DMS114 treated with DMSO at 0.1 percent for 48 hours (cell line): ENCODE measurements around the gene KIRREL3.

Source experiments
- DNase-seq: peaks from one replicate; lab custom pipeline; 2025; ENCODE audit not compliant: unreplicated experiment; lab: John Stamatoyannopoulos, UW

KIRREL3 gene

GRCh38 chr11:126479178-126479930 lies 521.2 kb downstream of the KIRREL3 start:
- DNase-seq: no peak

- DNase-seq: no peak
Observed at GRCh38 chr11:126478466-126478865, 522.1 kb downstream of the KIRREL3 start.

GRCh38 chr11:126477535-126478305 lies 522.9 kb downstream of the KIRREL3 start:
- DNase-seq: no peak

GRCh38 chr11:126476977-126477376 lies 523.6 kb downstream of the KIRREL3 start:
- DNase-seq: no peak

- no peak for DNase-seq
Observed at GRCh38 chr11:126476266-126476924, 524.2 kb downstream of the KIRREL3 start.

GRCh38 chr11:126475014-126475991 lies 525.3 kb downstream of the KIRREL3 start:
- no peak for DNase-seq

GRCh38 chr11:126474220-126474619 lies 526.4 kb downstream of the KIRREL3 start:
- no peak for DNase-seq

- no peak for DNase-seq
Observed at GRCh38 chr11:126473269-126473668, 527.3 kb downstream of the KIRREL3 start.

- DNase-seq: no peak
Observed at GRCh38 chr11:126469311-126469710, 531.3 kb downstream of the KIRREL3 start.

- DNase-seq: no peak
Observed at GRCh38 chr11:126468102-126468521, 532.5 kb downstream of the KIRREL3 start.

GRCh38 chr11:126467471-126467870 lies 533.1 kb downstream of the KIRREL3 start:
- no peak for DNase-seq

GRCh38 chr11:126467046-126467370 lies 533.6 kb downstream of the KIRREL3 start:
- no peak for DNase-seq

- no peak for DNase-seq
Observed at GRCh38 chr11:126466236-126467045, 534.1 kb downstream of the KIRREL3 start.

- no peak for DNase-seq
Observed at GRCh38 chr11:126465573-126466188, 534.9 kb downstream of the KIRREL3 start.

GRCh38 chr11:126464796-126465195 lies 535.8 kb downstream of the KIRREL3 start:
- no peak for DNase-seq

GRCh38 chr11:126462422-126462821 lies 538.1 kb downstream of the KIRREL3 start:
- no peak for DNase-seq

GRCh38 chr11:126461996-126462395 lies 538.6 kb downstream of the KIRREL3 start:
- DNase-seq: no peak

- DNase-seq: no peak
Observed at GRCh38 chr11:126461096-126461440, 539.5 kb downstream of the KIRREL3 start.

GRCh38 chr11:126460417-126461095 lies 540.0 kb downstream of the KIRREL3 start:
- no peak for DNase-seq
